Activated CD4-positive, alpha-beta T cell treated with anti-CD3 and anti-CD28 coated beads, Interleukin-2, Interleukin-6, amounts not matched to agents 100 ng/mL and 50 ng/mL, durations not matched to agents 16 hours and 8 hours (primary cell): ENCODE measurements around the gene INPP4B.

Experiments used
- DNase-seq: peaks from one replicate; pipeline ENCODE4 v3.0.0-alpha.2; 2020

INPP4B gene

GRCh38 chr4:142846108-142846728, at the start of gene INPP4B:
Gene INPP4B (minus strand): TSS chr4:142846301.
- DNase-seq: peak; percentile 59

- DNase-seq: no peak
Measured at GRCh38 chr4:142893012-142893411, 46.9 kb upstream of the INPP4B start.

GRCh38 chr4:142886566-142886965, 40.5 kb upstream of the INPP4B start:
- DNase-seq: no peak

- no peak for DNase-seq
Measured at GRCh38 chr4:142883040-142883832, 37.1 kb upstream of the INPP4B start.

GRCh38 chr4:142882159-142882558, 36.1 kb upstream of the INPP4B start:
- no peak for DNase-seq

GRCh38 chr4:142881331-142881730, 35.2 kb upstream of the INPP4B start:
- no peak for DNase-seq

- no peak for DNase-seq
Measured at GRCh38 chr4:142875117-142875516, 29.0 kb upstream of the INPP4B start.

GRCh38 chr4:142874684-142875083, 28.6 kb upstream of the INPP4B start:
- DNase-seq: no peak

- DNase-seq: no peak
Measured at GRCh38 chr4:142866685-142867084, 20.6 kb upstream of the INPP4B start.

- DNase-seq: no peak
Measured at GRCh38 chr4:142861351-142861750, 15.2 kb upstream of the INPP4B start.

- no peak for DNase-seq
Measured at GRCh38 chr4:142858965-142859364, 12.9 kb upstream of the INPP4B start.

- DNase-seq: no peak
Measured at GRCh38 chr4:142858446-142858845, 12.3 kb upstream of the INPP4B start.

- no peak for DNase-seq
Measured at GRCh38 chr4:142856576-142856975, 10.5 kb upstream of the INPP4B start.

GRCh38 chr4:142850478-142850877, 4.4 kb upstream of the INPP4B start:
- no peak for DNase-seq

GRCh38 chr4:142846729-142847596, 862 bp upstream of the INPP4B start:
- DNase-seq: peak; percentile 78

- peak; percentile 10 for DNase-seq
Measured at GRCh38 chr4:142845293-142846107, 601 bp downstream of the INPP4B start.

- no peak for DNase-seq
Measured at GRCh38 chr4:142844782-142845181, 1.3 kb downstream of the INPP4B start.

GRCh38 chr4:142840516-142841123, 5.5 kb downstream of the INPP4B start:
- DNase-seq: peak; percentile 33

GRCh38 chr4:142838778-142839177, 7.3 kb downstream of the INPP4B start:
- no peak for DNase-seq

GRCh38 chr4:142832022-142832421, 14.1 kb downstream of the INPP4B start:
- no peak for DNase-seq

GRCh38 chr4:142826503-142827241, 19.4 kb downstream of the INPP4B start:
- DNase-seq: no peak
